ENCODE measurements around the gene ZBTB45. TPM values are rescaled to one million over a fixed set of nuclear protein-coding genes. Genes with fewer than 3 reads are reported as not detected.

The ZBTB45 gene
- total RNA-seq, 1 donor from 2014 or later = 22.2 TPM

DNA sequence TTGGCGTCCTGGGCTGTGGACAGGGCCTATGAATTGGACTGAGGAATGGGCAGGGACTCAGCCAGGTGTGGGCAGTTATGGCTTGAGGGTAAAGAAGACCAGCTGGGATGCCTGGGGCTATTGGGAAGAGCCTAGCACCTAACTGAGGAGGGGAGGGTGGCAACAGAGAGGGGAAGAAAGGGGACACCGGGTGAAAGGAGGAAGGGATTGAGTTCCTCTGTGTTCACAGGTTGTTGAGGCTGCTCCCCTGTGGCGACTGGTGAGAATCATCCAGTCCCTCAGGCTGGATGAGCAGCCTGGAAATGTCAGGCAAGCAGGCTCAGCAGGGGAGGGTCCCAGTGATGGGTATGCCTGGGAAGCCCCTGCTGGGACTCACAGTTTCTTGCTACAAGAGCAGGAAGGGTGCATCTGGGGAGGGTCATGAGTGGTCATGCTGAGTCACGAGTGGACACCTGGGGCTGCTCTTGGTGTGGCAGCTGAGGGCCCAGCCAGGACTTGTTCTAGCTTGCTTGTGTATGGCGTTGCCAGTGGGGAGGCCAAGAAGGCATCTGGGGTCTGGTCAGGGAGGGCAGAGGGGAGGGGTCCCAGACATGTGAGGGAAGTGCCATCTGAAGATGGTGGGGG, 51.3 kb downstream of the ZBTB45 start:
- no peaks in the 10 kb centered on the region for H3K9me3 Mint-ChIP-seq (ENCODE audit: unreplicated experiment)
- H3K36me3 Mint-ChIP-seq (ENCODE audit: low read depth, unreplicated experiment) = peaks cover 17% of the 10 kb centered on the region
- no peak for DNase-seq (ENCODE audit: low spot score)
- H3K4me3 Mint-ChIP-seq (ENCODE audit: unreplicated experiment) = peak overlapping the region; percentile 57
- TF ChIP-seq, protein P1, sequence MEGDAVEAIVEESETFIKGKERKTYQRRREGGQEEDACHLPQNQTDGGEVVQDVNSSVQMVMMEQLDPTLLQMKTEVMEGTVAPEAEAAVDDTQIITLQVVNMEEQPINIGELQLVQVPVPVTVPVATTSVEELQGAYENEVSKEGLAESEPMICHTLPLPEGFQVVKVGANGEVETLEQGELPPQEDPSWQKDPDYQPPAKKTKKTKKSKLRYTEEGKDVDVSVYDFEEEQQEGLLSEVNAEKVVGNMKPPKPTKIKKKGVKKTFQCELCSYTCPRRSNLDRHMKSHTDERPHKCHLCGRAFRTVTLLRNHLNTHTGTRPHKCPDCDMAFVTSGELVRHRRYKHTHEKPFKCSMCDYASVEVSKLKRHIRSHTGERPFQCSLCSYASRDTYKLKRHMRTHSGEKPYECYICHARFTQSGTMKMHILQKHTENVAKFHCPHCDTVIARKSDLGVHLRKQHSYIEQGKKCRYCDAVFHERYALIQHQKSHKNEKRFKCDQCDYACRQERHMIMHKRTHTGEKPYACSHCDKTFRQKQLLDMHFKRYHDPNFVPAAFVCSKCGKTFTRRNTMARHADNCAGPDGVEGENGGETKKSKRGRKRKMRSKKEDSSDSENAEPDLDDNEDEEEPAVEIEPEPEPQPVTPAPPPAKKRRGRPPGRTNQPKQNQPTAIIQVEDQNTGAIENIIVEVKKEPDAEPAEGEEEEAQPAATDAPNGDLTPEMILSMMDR (IDR thresholded peaks at IDR 0.05; ENCODE audit: unreplicated experiment) = no peak
- peaks cover 12% of the 10 kb centered on the region for H3K4me1 Mint-ChIP-seq (ENCODE audit: unreplicated experiment)
- H3K27ac Mint-ChIP-seq (ENCODE audit: unreplicated experiment) = peak overlapping the region; percentile 22
- peaks cover 14% of the 10 kb centered on the region for H3K27me3 Mint-ChIP-seq (ENCODE audit: unreplicated experiment)

DNA sequence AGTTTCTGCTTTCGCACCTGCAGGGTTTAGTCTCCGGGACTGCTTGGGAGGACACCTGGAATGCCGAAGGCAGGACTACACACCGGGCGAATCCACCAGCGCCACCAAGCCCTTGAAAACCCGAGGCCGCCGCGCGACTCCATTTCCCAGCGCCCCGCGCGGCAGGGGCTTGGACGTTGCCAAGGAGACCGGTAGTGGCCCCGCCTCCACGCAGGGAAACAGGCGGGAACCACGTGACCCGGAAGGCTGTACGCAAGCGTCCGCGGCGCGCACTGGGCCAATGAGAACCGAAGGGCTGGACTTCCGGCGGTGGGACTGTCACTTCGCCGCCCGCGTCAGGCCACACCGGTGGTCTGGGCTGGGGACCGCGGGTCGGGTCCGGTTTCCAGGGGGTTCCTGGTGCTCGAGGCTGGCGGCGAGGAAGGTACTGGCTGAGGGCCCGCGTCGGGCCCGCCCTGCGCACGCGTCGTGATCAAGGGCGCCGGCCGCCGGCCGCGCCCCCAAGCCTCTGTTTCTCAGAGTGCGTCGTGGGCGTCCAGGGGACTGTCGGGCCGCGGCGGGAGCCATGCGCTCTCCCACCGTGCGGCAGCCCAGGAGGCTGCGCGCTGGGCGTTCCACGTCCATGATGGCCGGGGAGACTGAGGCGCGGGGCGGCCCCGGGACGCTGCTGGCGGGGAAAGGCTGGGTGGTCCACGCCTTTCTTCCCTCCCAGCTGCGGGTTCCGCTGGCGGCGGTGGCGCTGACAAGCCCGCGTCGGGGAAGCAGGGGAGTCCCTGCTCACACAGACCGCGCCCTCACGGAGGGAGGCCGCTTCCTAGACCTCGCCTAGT, 52.6 kb downstream of the ZBTB45 start, which contains the start of gene ZNF324:
TSS of gene ZNF324 (plus strand) at position 321 of the 830 bp plus-strand sequence. CDS start 2,106 bp downstream, outside the sequence.
- TF ChIP-seq, protein P1 (IDR thresholded peaks at IDR 0.05; ENCODE audit: unreplicated experiment) = no peak
- Mint-ChIP-seq H3K27ac (ENCODE audit: unreplicated experiment) (peak within 1 kb of the TSS; percentile 83), H3K36me3 (ENCODE audit: low read depth, unreplicated experiment) (peaks cover 11% of the 10 kb centered on the region), H3K4me3 (ENCODE audit: unreplicated experiment) (peak within 1 kb of the TSS; percentile 83), H3K4me1 (ENCODE audit: unreplicated experiment) (peaks cover 12% of the 10 kb centered on the region), H3K27me3 (ENCODE audit: unreplicated experiment) (peaks cover 12% of the 10 kb centered on the region), H3K9me3 (ENCODE audit: unreplicated experiment) (no peaks in the 10 kb centered on the region)
- DNase-seq (ENCODE audit: low spot score) = peak; percentile 97

DNA sequence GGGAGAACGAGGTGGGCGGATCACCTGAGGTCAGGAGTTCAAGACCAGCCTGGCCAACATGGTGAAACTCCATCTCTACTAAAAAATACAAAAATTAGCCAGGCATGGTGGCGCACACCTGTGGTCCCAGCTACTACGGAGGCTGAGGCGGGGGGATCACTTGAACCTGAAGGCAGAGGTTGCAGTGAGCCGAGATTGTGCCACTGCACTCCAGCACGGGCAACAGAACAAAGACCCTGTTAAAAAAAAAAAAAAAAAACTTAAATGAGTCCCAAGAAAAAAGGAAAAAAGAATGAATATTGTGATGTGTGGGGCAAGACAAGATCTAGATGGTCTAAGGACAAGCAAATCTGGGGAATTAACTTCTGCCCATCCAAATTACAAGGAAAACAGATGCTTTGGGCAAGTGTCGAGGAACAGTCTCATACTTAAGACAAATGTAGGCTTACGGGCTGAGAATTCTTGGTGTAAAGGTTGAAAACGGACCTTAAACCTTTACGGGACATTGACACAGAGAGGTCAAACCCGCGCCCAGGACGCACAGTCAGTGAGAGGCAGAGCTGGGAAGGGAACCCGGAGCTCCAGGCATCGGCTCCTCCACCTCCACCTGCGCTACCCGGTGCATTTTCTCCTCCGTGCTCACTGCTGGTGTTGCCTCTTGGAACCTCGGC, 53.4 kb downstream of the ZBTB45 start:
- Mint-ChIP-seq H3K27ac (ENCODE audit: unreplicated experiment) (peak overlapping the region; percentile 83), H3K4me3 (ENCODE audit: unreplicated experiment) (peak overlapping the region; percentile 83), H3K4me1 (ENCODE audit: unreplicated experiment) (peaks cover 12% of the 10 kb centered on the region), H3K9me3 (ENCODE audit: unreplicated experiment) (no peaks in the 10 kb centered on the region), H3K36me3 (ENCODE audit: low read depth, unreplicated experiment) (peaks cover 11% of the 10 kb centered on the region), H3K27me3 (ENCODE audit: unreplicated experiment) (peaks cover 12% of the 10 kb centered on the region)
- TF ChIP-seq, protein P1 (IDR thresholded peaks at IDR 0.05; ENCODE audit: unreplicated experiment) = no peak
- no peak for DNase-seq (ENCODE audit: low spot score)

Small RNA genes lying within 50 kb of the gene (microRNA-seq; reads per million reads assigned to microRNA genes)
- gene MIR6807 (ENCODE audit: unreplicated experiment) = 6.8 reads per million, percentile 53 among the genes with 10 or more reads in this experiment

Other genes with a start within 250 kb of the ZBTB45 start
- 11.2 TPM for gene ZNF8, start 240.9 kb downstream of the ZBTB45 start, total RNA-seq (ENCODE audit: unreplicated experiment)
- 40.6 TPM for gene ERVK3-1, start 214.4 kb downstream of the ZBTB45 start, total RNA-seq (ENCODE audit: unreplicated experiment)
- gene ZSCAN22, start 192.8 kb downstream of the ZBTB45 start, total RNA-seq (ENCODE audit: unreplicated experiment) = 3.2 TPM
- 41.9 TPM for gene A1BG, start 166.3 kb downstream of the ZBTB45 start, total RNA-seq (ENCODE audit: unreplicated experiment)
- 3.6 TPM for gene ZNF497, start 157.1 kb downstream of the ZBTB45 start, total RNA-seq (ENCODE audit: unreplicated experiment)
- gene ZNF837, start 138.8 kb downstream of the ZBTB45 start, total RNA-seq (ENCODE audit: unreplicated experiment) = 4.5 TPM
- gene RPS5, start 132.5 kb downstream of the ZBTB45 start, total RNA-seq (ENCODE audit: unreplicated experiment) = 1,047 TPM
- gene RNF225, start 124.2 kb downstream of the ZBTB45 start, total RNA-seq (ENCODE audit: unreplicated experiment) = not detected
- 6.0 TPM for gene ZNF584, start 111.2 kb downstream of the ZBTB45 start, total RNA-seq (ENCODE audit: unreplicated experiment)
- gene ZNF132, start 79.7 kb downstream of the ZBTB45 start, total RNA-seq (ENCODE audit: unreplicated experiment) = 1.2 TPM
- gene ZNF324B, start 68.2 kb downstream of the ZBTB45 start, total RNA-seq (ENCODE audit: unreplicated experiment) = 5.2 TPM
- 10.5 TPM for gene ZNF324, start 52.7 kb downstream of the ZBTB45 start, total RNA-seq (ENCODE audit: unreplicated experiment)
- 9.9 TPM for gene ZNF446, start 43.5 kb downstream of the ZBTB45 start, total RNA-seq (ENCODE audit: unreplicated experiment)
- 4.7 TPM for gene SLC27A5, start 7.8 kb downstream of the ZBTB45 start, total RNA-seq (ENCODE audit: unreplicated experiment)
- gene TRIM28, start 24.3 kb upstream of the ZBTB45 start, total RNA-seq (ENCODE audit: unreplicated experiment) = 457 TPM
- 130 TPM for gene CHMP2A, start 35.3 kb upstream of the ZBTB45 start, total RNA-seq (ENCODE audit: unreplicated experiment)
- gene UBE2M, start 38.8 kb upstream of the ZBTB45 start, total RNA-seq (ENCODE audit: unreplicated experiment) = 81.6 TPM
- 18.6 TPM for gene MZF1, start 53.5 kb upstream of the ZBTB45 start, total RNA-seq (ENCODE audit: unreplicated experiment)

Data from endothelial cell (in vitro differentiated cells).